Measurements from ENCODE around the gene HOMER2.

DNA sequence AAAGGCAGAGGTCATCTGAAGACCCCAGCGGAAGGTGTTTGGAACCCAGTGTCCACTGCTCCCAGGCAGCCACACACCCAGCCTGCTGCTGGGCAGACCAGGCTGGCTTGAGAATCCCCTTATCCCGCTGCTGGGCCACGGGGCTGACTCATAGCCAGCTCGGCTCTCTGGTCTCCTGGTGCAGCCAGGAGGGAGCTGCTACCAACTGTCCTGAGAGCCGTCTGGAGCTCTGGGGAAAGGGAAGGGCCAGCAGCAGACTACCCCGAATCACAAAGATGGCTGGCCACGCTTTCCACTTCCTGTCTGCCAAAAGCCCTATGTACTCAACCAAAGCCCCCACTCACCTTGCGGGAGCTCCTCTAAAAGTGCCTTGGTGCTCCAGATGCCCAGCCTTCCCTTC is 104.8 kb downstream of the HOMER2 start:
- TF ChIP-seq, protein P1, sequence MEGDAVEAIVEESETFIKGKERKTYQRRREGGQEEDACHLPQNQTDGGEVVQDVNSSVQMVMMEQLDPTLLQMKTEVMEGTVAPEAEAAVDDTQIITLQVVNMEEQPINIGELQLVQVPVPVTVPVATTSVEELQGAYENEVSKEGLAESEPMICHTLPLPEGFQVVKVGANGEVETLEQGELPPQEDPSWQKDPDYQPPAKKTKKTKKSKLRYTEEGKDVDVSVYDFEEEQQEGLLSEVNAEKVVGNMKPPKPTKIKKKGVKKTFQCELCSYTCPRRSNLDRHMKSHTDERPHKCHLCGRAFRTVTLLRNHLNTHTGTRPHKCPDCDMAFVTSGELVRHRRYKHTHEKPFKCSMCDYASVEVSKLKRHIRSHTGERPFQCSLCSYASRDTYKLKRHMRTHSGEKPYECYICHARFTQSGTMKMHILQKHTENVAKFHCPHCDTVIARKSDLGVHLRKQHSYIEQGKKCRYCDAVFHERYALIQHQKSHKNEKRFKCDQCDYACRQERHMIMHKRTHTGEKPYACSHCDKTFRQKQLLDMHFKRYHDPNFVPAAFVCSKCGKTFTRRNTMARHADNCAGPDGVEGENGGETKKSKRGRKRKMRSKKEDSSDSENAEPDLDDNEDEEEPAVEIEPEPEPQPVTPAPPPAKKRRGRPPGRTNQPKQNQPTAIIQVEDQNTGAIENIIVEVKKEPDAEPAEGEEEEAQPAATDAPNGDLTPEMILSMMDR (IDR thresholded peaks at IDR 0.05; ENCODE audit: low read depth, low read length): no peak
- TF ChIP-seq EZH2phosphoT487 (IDR thresholded peaks at IDR 0.05; ENCODE audit: low read depth): no peak
